GM12872 (cell line): ENCODE measurements around the gene HSPG2.

Experiments
- TF ChIP-seq, protein P1 (sequence below): IDR thresholded peaks from 3 replicates; pipeline ENCODE4 v1.5.1; 2011; ENCODE audit warnings: low read depth, mild to moderate bottlenecking, low read length, moderate library complexity; ENCODE audit not compliant: insufficient read depth

Gene HSPG2

DNA sequence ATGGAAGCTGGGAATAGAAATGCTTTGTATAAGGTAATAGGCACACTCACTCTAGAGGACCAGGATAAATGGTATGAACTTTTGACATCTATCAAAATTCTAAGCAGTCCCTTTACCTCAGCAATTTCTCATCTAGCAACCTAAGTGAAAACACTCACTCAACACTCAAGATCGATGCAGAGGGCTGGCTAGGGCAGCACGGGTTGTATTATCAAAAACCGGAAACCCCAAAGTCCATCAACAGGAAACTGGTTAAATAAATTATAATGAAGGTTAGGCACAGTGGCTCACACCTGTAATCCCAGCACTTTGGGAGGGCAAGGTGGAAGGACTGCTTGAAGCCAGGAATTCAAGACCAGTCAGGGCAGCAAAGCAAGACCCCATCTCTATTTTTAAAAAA is 163.5 kb downstream of the HSPG2 start:
- TF ChIP-seq, protein P1, sequence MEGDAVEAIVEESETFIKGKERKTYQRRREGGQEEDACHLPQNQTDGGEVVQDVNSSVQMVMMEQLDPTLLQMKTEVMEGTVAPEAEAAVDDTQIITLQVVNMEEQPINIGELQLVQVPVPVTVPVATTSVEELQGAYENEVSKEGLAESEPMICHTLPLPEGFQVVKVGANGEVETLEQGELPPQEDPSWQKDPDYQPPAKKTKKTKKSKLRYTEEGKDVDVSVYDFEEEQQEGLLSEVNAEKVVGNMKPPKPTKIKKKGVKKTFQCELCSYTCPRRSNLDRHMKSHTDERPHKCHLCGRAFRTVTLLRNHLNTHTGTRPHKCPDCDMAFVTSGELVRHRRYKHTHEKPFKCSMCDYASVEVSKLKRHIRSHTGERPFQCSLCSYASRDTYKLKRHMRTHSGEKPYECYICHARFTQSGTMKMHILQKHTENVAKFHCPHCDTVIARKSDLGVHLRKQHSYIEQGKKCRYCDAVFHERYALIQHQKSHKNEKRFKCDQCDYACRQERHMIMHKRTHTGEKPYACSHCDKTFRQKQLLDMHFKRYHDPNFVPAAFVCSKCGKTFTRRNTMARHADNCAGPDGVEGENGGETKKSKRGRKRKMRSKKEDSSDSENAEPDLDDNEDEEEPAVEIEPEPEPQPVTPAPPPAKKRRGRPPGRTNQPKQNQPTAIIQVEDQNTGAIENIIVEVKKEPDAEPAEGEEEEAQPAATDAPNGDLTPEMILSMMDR, result no peak
